GM23338 (cell line): Measurements from ENCODE around the gene TRIO. TPM values are rescaled to one million over a fixed set of nuclear protein-coding genes. Genes with fewer than 3 reads are reported as not detected.

Experiments used
- ATAC-seq: fragments of 200-7000 bp; cut with Tn5 transposase; 3 replicates; pipeline ENCODE4 v1.9.1; 2020
- DNase-seq: peaks from one replicate; pipeline ENCODE4 v3.0.0-alpha.2; 2015; ENCODE audit warnings: low spot score
- H2AFZ ChIP-seq: fragments of 200-600 bp; sonication (generic); 2 replicates; pipeline ENCODE4 v1.8.0; 2016; ENCODE audit warnings: antibody characterized with exemption, mild to moderate bottlenecking, moderate library complexity
- H3F3A ChIP-seq: fragments of 200-600 bp; sonication (generic); replicated peaks from 2 replicates; pipeline ENCODE4 v1.8.0; 2017; ENCODE audit warnings: antibody characterized with exemption, mixed run types, low read depth
- H3K27ac ChIP-seq: fragments of 200-600 bp; sonication (generic); 2 replicates; pipeline ENCODE4 v1.6.1; 2016; ENCODE audit warnings: low read depth
- H3K27me3 ChIP-seq: fragments of 200-600 bp; sonication (generic); 2 replicates; pipeline ENCODE4 v1.8.0; 2016; ENCODE audit warnings: mild to moderate bottlenecking, mixed run types, moderate library complexity; ENCODE audit not compliant: insufficient read depth
- H3K36me3 ChIP-seq: fragments of 200-600 bp; sonication (generic); 2 replicates; pipeline ENCODE4 v1.8.0; 2016; ENCODE audit warnings: mild to moderate bottlenecking; ENCODE audit not compliant: insufficient read depth
- H3K4me1 ChIP-seq: fragments of 200-600 bp; sonication (generic); 2 replicates; pipeline ENCODE4 v1.8.0; 2016; ENCODE audit warnings: mild to moderate bottlenecking, moderate library complexity; ENCODE audit not compliant: insufficient read depth
- H3K4me2 ChIP-seq: fragments of 200-600 bp; sonication (generic); 2 replicates; pipeline ENCODE4 v1.7.1; 2017; ENCODE audit warnings: mixed run types
- H3K4me3 ChIP-seq: fragments of 200-600 bp; sonication (generic); 2 replicates; pipeline ENCODE4 v1.6.1; 2016; ENCODE audit warnings: mixed run types
- H3K79me2 ChIP-seq: fragments of 200-600 bp; sonication (generic); replicated peaks from 2 replicates; pipeline ENCODE4 v1.8.0; 2017; ENCODE audit warnings: mild to moderate bottlenecking; ENCODE audit not compliant: insufficient read depth
- H3K9me2 ChIP-seq: fragments of 200-600 bp; sonication (generic); 2 replicates; pipeline ENCODE4 v1.8.0; 2017; ENCODE audit not compliant: insufficient read depth
- H4K20me1 ChIP-seq: fragments of 200-600 bp; sonication (generic); replicated peaks from 2 replicates; pipeline ENCODE4 v1.8.0; 2017; ENCODE audit warnings: mild to moderate bottlenecking; ENCODE audit not compliant: insufficient read depth
- H3K27ac Mint-ChIP-seq: 2 replicates; pipeline ENCODE4 v1.8.0; 2020; ENCODE audit warnings: inconsistent platforms, mild to moderate bottlenecking, moderate library complexity, mixed read lengths
- H3K27me3 Mint-ChIP-seq: 3 replicates; pipeline ENCODE4 v1.8.0; 2022; ENCODE audit warnings: low read depth, mild to moderate bottlenecking, moderate library complexity, mixed read lengths, inconsistent platforms; ENCODE audit not compliant: insufficient read depth, poor library complexity
- H3K36me3 Mint-ChIP-seq: 3 replicates; pipeline ENCODE4 v1.8.0; 2021; ENCODE audit warnings: low read depth, mild to moderate bottlenecking, inconsistent platforms, moderate library complexity, mixed read lengths
- H3K4me1 Mint-ChIP-seq: 3 replicates; pipeline ENCODE4 v1.8.0; 2020; ENCODE audit warnings: mild to moderate bottlenecking, inconsistent platforms, mixed read lengths
- H3K4me3 Mint-ChIP-seq: 3 replicates; pipeline ENCODE4 v1.8.0; 2021; ENCODE audit warnings: moderate library complexity, mild to moderate bottlenecking, inconsistent platforms, mixed read lengths
- H3K9me3 Mint-ChIP-seq: 3 replicates; pipeline ENCODE4 v1.8.0; 2020; ENCODE audit warnings: moderate library complexity, mild to moderate bottlenecking, inconsistent platforms, mixed read lengths
- STAT1 ChIP-seq: IDR thresholded peaks from one replicate; pipeline ENCODE4 v1.6.1; 2016; ENCODE audit warnings: antibody characterized with exemption; ENCODE audit not compliant: unreplicated experiment
- polyA plus RNA-seq: library from polyadenylated mRNA; unstranded; fragments of >200 nt; fragmentation: Nextera tagmentation; extraction: Ambion mirVana; gene quantifications from 2 replicates; pipeline ENCODE4 v1.2.1, GENCODE V29; 2016
- total RNA-seq: library from RNA; depleted of rRNA; stranded (reverse); fragments of >200 nt; shearing (Covaris generic); gene quantifications from 2 replicates; pipeline ENCODE4 v1.2.3, GENCODE V29; 2014
- TF ChIP-seq, protein P1 (sequence below), 2 experiments: fragments of 200-600 bp in 1 of 2; sonication (generic) in 1 of 2; conservative IDR thresholded peaks; 2 replicates each; pipeline versions ENCODE4 v1.5.1 to v1.6.1; 2016 to 2017; ENCODE audit warnings: antibody characterized with exemption in 2 of 2, low read depth in 2 of 2, mild to moderate bottlenecking in 2 of 2, moderate library complexity in 1 of 2
- TF ChIP-seq, protein P2 (sequence below): IDR thresholded peaks from 2 replicates; pipeline ENCODE4 v1.6.1; 2016; ENCODE audit warnings: antibody characterized with exemption
- TF ChIP-seq, protein P3 (sequence below): fragments of 250-450 bp; sonication (Bioruptor Pico); IDR thresholded peaks from 2 replicates; pipeline ENCODE4 v1.5.0; 2020; ENCODE audit warnings: mild to moderate bottlenecking, moderate library complexity

TRIO gene
- total and polyA plus RNA-seq, 2 experiments from 2014 or later: 13.8 to 113 TPM

DNA sequence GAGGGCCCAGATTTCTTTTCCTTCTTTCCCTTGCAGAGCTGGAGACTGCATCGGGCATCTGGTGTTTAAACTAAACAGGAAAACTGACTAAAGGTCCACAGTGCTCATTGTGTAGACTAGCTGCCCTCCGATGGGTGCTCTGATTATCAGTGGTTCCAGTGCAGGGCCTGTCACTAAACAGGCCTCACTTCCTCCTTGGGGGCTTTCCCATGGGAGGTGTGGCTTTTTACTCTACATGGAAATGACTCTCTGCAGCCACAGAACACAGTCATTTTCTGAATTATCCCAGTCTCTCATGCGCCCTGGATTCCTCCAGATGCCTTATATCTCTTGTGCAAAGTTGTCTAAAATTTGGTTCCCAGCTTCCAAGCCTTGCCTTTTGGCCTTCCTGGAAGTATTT lies 199.2 kb downstream of the TRIO start:
- peaks cover 45% of the 10 kb centered on the region for H3K36me3 Mint-ChIP-seq
- H3K27ac Mint-ChIP-seq: peak overlapping the region; percentile 92
- peaks cover 29% of the 10 kb centered on the region for H3K4me1 ChIP-seq
- peak overlapping the region; percentile 10; the same call in 1 of the 3 replicates for H3K4me3 Mint-ChIP-seq
- peaks cover 4% of the 10 kb centered on the region; the same call in 2 of the 3 replicates for H3K9me3 Mint-ChIP-seq
- no peaks in the 10 kb centered on the region for H3K9me2 ChIP-seq
- H3K4me1 Mint-ChIP-seq: peaks cover 36% of the 10 kb centered on the region
- H3K4me2 ChIP-seq: peak overlapping the region; percentile 45
- peaks cover 4% of the 10 kb centered on the region for H3K27me3 Mint-ChIP-seq
- peaks cover 27% of the 10 kb centered on the region for H3K79me2 ChIP-seq
- peak overlapping the region; percentile 79 for H3K27ac ChIP-seq
- DNase-seq (no peak), ATAC-seq (peak; percentile 37)
- H3K4me3 ChIP-seq: no peak overlapping the region
- H3K36me3 ChIP-seq: 0 out of 2 replicates have a peak, but pooled peaks cover 1% of the 10 kb centered on the region
- no peak overlapping the region for H2AFZ ChIP-seq
- TF ChIP-seq, protein P1, sequence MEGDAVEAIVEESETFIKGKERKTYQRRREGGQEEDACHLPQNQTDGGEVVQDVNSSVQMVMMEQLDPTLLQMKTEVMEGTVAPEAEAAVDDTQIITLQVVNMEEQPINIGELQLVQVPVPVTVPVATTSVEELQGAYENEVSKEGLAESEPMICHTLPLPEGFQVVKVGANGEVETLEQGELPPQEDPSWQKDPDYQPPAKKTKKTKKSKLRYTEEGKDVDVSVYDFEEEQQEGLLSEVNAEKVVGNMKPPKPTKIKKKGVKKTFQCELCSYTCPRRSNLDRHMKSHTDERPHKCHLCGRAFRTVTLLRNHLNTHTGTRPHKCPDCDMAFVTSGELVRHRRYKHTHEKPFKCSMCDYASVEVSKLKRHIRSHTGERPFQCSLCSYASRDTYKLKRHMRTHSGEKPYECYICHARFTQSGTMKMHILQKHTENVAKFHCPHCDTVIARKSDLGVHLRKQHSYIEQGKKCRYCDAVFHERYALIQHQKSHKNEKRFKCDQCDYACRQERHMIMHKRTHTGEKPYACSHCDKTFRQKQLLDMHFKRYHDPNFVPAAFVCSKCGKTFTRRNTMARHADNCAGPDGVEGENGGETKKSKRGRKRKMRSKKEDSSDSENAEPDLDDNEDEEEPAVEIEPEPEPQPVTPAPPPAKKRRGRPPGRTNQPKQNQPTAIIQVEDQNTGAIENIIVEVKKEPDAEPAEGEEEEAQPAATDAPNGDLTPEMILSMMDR (conservative IDR thresholded peaks at IDR 0.05; ENCODE audit: low read depth in 2 of 2): no peak
- TF ChIP-seq, protein P2, sequence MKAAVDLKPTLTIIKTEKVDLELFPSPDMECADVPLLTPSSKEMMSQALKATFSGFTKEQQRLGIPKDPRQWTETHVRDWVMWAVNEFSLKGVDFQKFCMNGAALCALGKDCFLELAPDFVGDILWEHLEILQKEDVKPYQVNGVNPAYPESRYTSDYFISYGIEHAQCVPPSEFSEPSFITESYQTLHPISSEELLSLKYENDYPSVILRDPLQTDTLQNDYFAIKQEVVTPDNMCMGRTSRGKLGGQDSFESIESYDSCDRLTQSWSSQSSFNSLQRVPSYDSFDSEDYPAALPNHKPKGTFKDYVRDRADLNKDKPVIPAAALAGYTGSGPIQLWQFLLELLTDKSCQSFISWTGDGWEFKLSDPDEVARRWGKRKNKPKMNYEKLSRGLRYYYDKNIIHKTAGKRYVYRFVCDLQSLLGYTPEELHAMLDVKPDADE: no peak
- TF ChIP-seq STAT1: no peak
- TF ChIP-seq, protein P3, sequence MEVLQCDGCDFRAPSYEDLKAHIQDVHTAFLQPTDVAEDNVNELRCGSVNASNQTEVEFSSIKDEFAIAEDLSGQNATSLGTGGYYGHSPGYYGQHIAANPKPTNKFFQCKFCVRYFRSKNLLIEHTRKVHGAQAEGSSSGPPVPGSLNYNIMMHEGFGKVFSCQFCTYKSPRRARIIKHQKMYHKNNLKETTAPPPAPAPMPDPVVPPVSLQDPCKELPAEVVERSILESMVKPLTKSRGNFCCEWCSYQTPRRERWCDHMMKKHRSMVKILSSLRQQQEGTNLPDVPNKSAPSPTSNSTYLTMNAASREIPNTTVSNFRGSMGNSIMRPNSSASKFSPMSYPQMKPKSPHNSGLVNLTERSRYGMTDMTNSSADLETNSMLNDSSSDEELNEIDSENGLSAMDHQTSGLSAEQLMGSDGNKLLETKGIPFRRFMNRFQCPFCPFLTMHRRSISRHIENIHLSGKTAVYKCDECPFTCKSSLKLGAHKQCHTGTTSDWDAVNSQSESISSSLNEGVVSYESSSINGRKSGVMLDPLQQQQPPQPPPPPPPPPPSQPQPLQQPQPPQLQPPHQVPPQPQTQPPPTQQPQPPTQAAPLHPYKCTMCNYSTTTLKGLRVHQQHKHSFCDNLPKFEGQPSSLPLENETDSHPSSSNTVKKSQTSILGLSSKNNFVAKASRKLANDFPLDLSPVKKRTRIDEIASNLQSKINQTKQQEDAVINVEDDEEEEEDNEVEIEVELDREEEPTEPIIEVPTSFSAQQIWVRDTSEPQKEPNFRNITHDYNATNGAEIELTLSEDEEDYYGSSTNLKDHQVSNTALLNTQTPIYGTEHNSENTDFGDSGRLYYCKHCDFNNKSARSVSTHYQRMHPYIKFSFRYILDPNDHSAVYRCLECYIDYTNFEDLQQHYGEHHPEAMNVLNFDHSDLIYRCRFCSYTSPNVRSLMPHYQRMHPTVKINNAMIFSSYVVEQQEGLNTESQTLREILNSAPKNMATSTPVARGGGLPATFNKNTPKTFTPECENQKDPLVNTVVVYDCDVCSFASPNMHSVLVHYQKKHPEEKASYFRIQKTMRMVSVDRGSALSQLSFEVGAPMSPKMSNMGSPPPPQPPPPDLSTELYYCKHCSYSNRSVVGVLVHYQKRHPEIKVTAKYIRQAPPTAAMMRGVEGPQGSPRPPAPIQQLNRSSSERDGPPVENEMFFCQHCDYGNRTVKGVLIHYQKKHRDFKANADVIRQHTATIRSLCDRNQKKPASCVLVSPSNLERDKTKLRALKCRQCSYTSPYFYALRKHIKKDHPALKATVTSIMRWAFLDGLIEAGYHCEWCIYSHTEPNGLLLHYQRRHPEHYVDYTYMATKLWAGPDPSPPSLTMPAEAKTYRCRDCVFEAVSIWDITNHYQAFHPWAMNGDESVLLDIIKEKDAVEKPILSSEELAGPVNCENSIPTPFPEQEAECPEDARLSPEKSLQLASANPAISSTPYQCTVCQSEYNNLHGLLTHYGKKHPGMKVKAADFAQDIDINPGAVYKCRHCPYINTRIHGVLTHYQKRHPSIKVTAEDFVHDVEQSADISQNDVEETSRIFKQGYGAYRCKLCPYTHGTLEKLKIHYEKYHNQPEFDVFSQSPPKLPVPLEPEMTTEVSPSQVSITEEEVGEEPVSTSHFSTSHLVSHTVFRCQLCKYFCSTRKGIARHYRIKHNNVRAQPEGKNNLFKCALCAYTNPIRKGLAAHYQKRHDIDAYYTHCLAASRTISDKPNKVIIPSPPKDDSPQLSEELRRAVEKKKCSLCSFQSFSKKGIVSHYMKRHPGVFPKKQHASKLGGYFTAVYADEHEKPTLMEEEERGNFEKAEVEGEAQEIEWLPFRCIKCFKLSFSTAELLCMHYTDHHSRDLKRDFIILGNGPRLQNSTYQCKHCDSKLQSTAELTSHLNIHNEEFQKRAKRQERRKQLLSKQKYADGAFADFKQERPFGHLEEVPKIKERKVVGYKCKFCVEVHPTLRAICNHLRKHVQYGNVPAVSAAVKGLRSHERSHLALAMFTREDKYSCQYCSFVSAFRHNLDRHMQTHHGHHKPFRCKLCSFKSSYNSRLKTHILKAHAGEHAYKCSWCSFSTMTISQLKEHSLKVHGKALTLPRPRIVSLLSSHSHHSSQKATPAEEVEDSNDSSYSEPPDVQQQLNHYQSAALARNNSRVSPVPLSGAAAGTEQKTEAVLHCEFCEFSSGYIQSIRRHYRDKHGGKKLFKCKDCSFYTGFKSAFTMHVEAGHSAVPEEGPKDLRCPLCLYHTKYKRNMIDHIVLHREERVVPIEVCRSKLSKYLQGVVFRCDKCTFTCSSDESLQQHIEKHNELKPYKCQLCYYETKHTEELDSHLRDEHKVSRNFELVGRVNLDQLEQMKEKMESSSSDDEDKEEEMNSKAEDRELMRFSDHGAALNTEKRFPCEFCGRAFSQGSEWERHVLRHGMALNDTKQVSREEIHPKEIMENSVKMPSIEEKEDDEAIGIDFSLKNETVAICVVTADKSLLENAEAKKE (CRISPR knock-in tag): no peak
- H3F3A ChIP-seq: no peaks in the 10 kb centered on the region; the same call in 1 of the 2 replicates
- H3K27me3 ChIP-seq: no peaks in the 10 kb centered on the region
- no peaks in the 10 kb centered on the region for H4K20me1 ChIP-seq
